OCI-LY1 (cell line): Measurements from ENCODE around the gene TRPM3.

Experiments used
- H2AFZ ChIP-seq: fragments of 200-600 bp; sonication (generic), shearing (Covaris generic); 2 replicates; pipeline ENCODE4 v1.6.0; 2014; ENCODE audit warnings: antibody characterized with exemption, mild to moderate bottlenecking, low read length
- H3F3A ChIP-seq: fragments of 200-600 bp; sonication (generic), shearing (Covaris generic); 2 replicates; pipeline ENCODE4 v1.6.0; 2014; ENCODE audit warnings: mild to moderate bottlenecking, antibody characterized with exemption, low read length, moderate library complexity; ENCODE audit not compliant: insufficient read depth
- H3K27ac ChIP-seq: fragments of 200-600 bp; sonication (generic); 2 replicates; pipeline ENCODE4 v1.5.1; 2014; ENCODE audit warnings: low read length, mixed run types, mild to moderate bottlenecking, low read depth; ENCODE audit not compliant: poor library complexity, severe bottlenecking
- H3K27me3 ChIP-seq: fragments of 200-600 bp; sonication (generic); 2 replicates; pipeline ENCODE4 v1.6.0; 2014; ENCODE audit warnings: antibody characterized with exemption, mild to moderate bottlenecking, low read length, moderate library complexity; ENCODE audit not compliant: insufficient read depth
- H3K36me3 ChIP-seq: fragments of 200-600 bp; sonication (generic); 2 replicates; pipeline ENCODE4 v1.6.1; 2014; ENCODE audit warnings: mild to moderate bottlenecking, antibody characterized with exemption, low read length, moderate library complexity, mixed read lengths; ENCODE audit not compliant: insufficient read depth
- H3K4me1 ChIP-seq: fragments of 200-600 bp; sonication (generic); 2 replicates; pipeline ENCODE4 v1.5.1; 2014; ENCODE audit warnings: mild to moderate bottlenecking, low read length, moderate library complexity; ENCODE audit not compliant: insufficient read depth, severe bottlenecking
- H3K4me2 ChIP-seq: fragments of 200-600 bp; sonication (generic), shearing (Covaris generic); 2 replicates; pipeline ENCODE4 v1.6.1; 2014; ENCODE audit warnings: low read length
- H3K4me3 ChIP-seq: fragments of 200-600 bp; sonication (generic); 2 replicates; pipeline ENCODE4 v1.5.1; 2014; ENCODE audit warnings: low read length, low read depth, mild to moderate bottlenecking, mixed read lengths; ENCODE audit not compliant: poor library complexity, severe bottlenecking
- H3K79me2 ChIP-seq: fragments of 200-600 bp; shearing (Covaris generic); 2 replicates; pipeline ENCODE4 v1.6.1; 2016; ENCODE audit warnings: mixed run types, low read length, mixed read lengths; ENCODE audit not compliant: insufficient read depth
- H3K9ac ChIP-seq: fragments of 200-600 bp; sonication (generic), shearing (Covaris generic); 2 replicates; pipeline ENCODE4 v1.6.1; 2014; ENCODE audit warnings: mild to moderate bottlenecking, low read length, mixed read lengths
- H3K9me2 ChIP-seq: fragments of 200-600 bp; sonication (generic), shearing (Covaris generic); 2 replicates; pipeline ENCODE4 v1.6.1; 2014; ENCODE audit warnings: low read depth, mild to moderate bottlenecking, low read length, mixed read lengths
- H3K9me3 ChIP-seq: fragments of 200-600 bp; shearing (Covaris generic); 2 replicates; pipeline ENCODE4 v1.6.1; 2014; ENCODE audit warnings: low read length, mixed read lengths
- H4K20me1 ChIP-seq: fragments of 200-600 bp; sonication (generic), shearing (Covaris generic); 2 replicates; pipeline ENCODE4 v1.6.0; 2016; ENCODE audit warnings: mild to moderate bottlenecking, low read length; ENCODE audit not compliant: insufficient read depth
- CTCF ChIP-seq: fragments of 200-600 bp; sonication (generic), shearing (Covaris generic); IDR thresholded peaks from 2 replicates; pipeline ENCODE4 v1.5.1; 2017; ENCODE audit warnings: mild to moderate bottlenecking, antibody characterized with exemption, low read length, moderate library complexity, mixed read lengths
- EZH2 ChIP-seq: fragments of 200-600 bp; sonication (generic), shearing (Covaris generic); IDR thresholded peaks from 2 replicates; pipeline ENCODE4 v1.8.0; 2017; ENCODE audit warnings: borderline replicate concordance, mixed run types, mild to moderate bottlenecking, antibody characterized with exemption, low read length, moderate library complexity, mixed read lengths

TRPM3 gene

GRCh38 chr9:70607329-70607728 is 514.1 kb downstream of the TRPM3 start:
- H3K79me2 ChIP-seq: no peaks in the 10 kb centered on the region
- no peak overlapping the region for H2AFZ ChIP-seq
- H3K9me2 ChIP-seq: no peaks in the 10 kb centered on the region
- no peaks in the 10 kb centered on the region for H4K20me1 ChIP-seq
- peaks cover 4% of the 10 kb centered on the region; the same call in 1 of the 2 replicates for H3K9me3 ChIP-seq
- peak overlapping the region; percentile 46 for H3K27ac ChIP-seq
- H3K4me2 ChIP-seq: no peak overlapping the region
- no peak overlapping the region for H3K4me3 ChIP-seq
- H3K27me3 ChIP-seq: no peaks in the 10 kb centered on the region
- TF ChIP-seq EZH2: no peak
- no peak for TF ChIP-seq CTCF
- peaks cover 33% of the 10 kb centered on the region for H3K4me1 ChIP-seq
- no peaks in the 10 kb centered on the region for H3F3A ChIP-seq
- H3K9ac ChIP-seq: no peak overlapping the region
- peaks cover 3% of the 10 kb centered on the region; the same call in 1 of the 2 replicates for H3K36me3 ChIP-seq

GRCh38 chr9:70603020-70603411 is 518.4 kb downstream of the TRPM3 start:
- Histone ChIP-seq H3K27me3 (no peaks in the 10 kb centered on the region), H2AFZ (no peak overlapping the region), H3K9me3 (no peaks in the 10 kb centered on the region), H3K9me2 (no peaks in the 10 kb centered on the region), H4K20me1 (no peaks in the 10 kb centered on the region), H3K36me3 (no peaks in the 10 kb centered on the region), H3K4me1 (peaks cover 30% of the 10 kb centered on the region), H3F3A (no peaks in the 10 kb centered on the region), H3K4me2 (peak overlapping the region; percentile 35; the same call in 1 of the 2 replicates), H3K9ac (peak overlapping the region; percentile 13; the same call in 1 of the 2 replicates), H3K27ac (peak overlapping the region; percentile 69), H3K4me3 (no peak overlapping the region), H3K79me2 (no peaks in the 10 kb centered on the region)
- no peak for TF ChIP-seq CTCF
- no peak for TF ChIP-seq EZH2

GRCh38 chr9:70602321-70603019 is 519.0 kb downstream of the TRPM3 start:
- Histone ChIP-seq H3K27ac (peak overlapping the region; percentile 69), H3K4me3 (no peak overlapping the region), H3K27me3 (no peaks in the 10 kb centered on the region), H3K9ac (0 out of 2 replicates have a peak overlapping the region, but pooled peaks have one; percentile 13), H3K4me2 (no peak overlapping the region; the same call in 1 of the 2 replicates), H2AFZ (no peak overlapping the region), H3K9me2 (no peaks in the 10 kb centered on the region), H4K20me1 (no peaks in the 10 kb centered on the region), H3K79me2 (no peaks in the 10 kb centered on the region), H3K9me3 (no peaks in the 10 kb centered on the region), H3K4me1 (peaks cover 24% of the 10 kb centered on the region), H3F3A (no peaks in the 10 kb centered on the region), H3K36me3 (no peaks in the 10 kb centered on the region)
- TF ChIP-seq EZH2 (no peak), CTCF (peak; percentile 90)
